ENCODE results near the gene LINC00632. TPM values are rescaled to one million over a fixed set of nuclear protein-coding genes. Genes with fewer than 3 reads are reported as not detected.

The LINC00632 gene
- polyA plus RNA-seq, 4 donors, result 3.5 to 10.3 (median 6.8) TPM

- DNase-seq (ENCODE audit: low read depth in 4 of 4, low spot score in 3 of 4), result peak in 1 of 4 donors; percentile 3
Measured at GRCh38 chrX:140764401-140764919, 54.9 kb downstream of the LINC00632 start.

- no peak for DNase-seq (ENCODE audit: low read depth in 4 of 4, low spot score in 3 of 4)
Measured at GRCh38 chrX:140765043-140765784, 55.7 kb downstream of the LINC00632 start.

GRCh38 chrX:140766024-140766611 is 56.6 kb downstream of the LINC00632 start:
- DNase-seq (ENCODE audit: low read depth in 4 of 4, low spot score in 3 of 4), result peak in 1 of 4 donors; percentile 43

GRCh38 chrX:140767646-140768045 is 58.1 kb downstream of the LINC00632 start:
- no peak for DNase-seq (ENCODE audit: low read depth in 4 of 4, low spot score in 3 of 4)

- no peak for DNase-seq (ENCODE audit: low read depth in 4 of 4, low spot score in 3 of 4)
Measured at GRCh38 chrX:140775211-140775610, 65.7 kb downstream of the LINC00632 start.

- no peak for DNase-seq (ENCODE audit: low read depth in 4 of 4, low spot score in 3 of 4)
Measured at GRCh38 chrX:140776320-140776719, 66.8 kb downstream of the LINC00632 start.

GRCh38 chrX:140794642-140795041 is 85.1 kb downstream of the LINC00632 start:
- DNase-seq (ENCODE audit: low read depth in 4 of 4, low spot score in 3 of 4), result no peak

GRCh38 chrX:140799216-140799615 is 89.7 kb downstream of the LINC00632 start:
- no peak for DNase-seq (ENCODE audit: low read depth in 4 of 4, low spot score in 3 of 4)

- no peak for DNase-seq (ENCODE audit: low read depth in 4 of 4, low spot score in 3 of 4)
Measured at GRCh38 chrX:140804292-140804691, 94.7 kb downstream of the LINC00632 start.

- DNase-seq (ENCODE audit: low read depth in 4 of 4, low spot score in 3 of 4), result no peak
Measured at GRCh38 chrX:140815868-140816267, 106.3 kb downstream of the LINC00632 start.

- peak in 1 of 4 donors; percentile 3 for DNase-seq (ENCODE audit: low read depth in 4 of 4, low spot score in 3 of 4)
Measured at GRCh38 chrX:140817943-140818342, 108.4 kb downstream of the LINC00632 start.

GRCh38 chrX:140821280-140821679 is 111.7 kb downstream of the LINC00632 start:
- no peak for DNase-seq (ENCODE audit: low read depth in 4 of 4, low spot score in 3 of 4)

GRCh38 chrX:140822184-140822583 is 112.6 kb downstream of the LINC00632 start:
- DNase-seq (ENCODE audit: low read depth in 4 of 4, low spot score in 3 of 4), result no peak

- no peak for DNase-seq (ENCODE audit: low read depth in 4 of 4, low spot score in 3 of 4)
Measured at GRCh38 chrX:140822861-140823260, 113.3 kb downstream of the LINC00632 start.

GRCh38 chrX:140836874-140837273 is 127.3 kb downstream of the LINC00632 start:
- no peak for DNase-seq (ENCODE audit: low read depth in 4 of 4, low spot score in 3 of 4)

Other genes with a start within 250 kb of the LINC00632 start
- under 1 TPM in 1 of 4 donors, not detected in 3; 0.10 TPM for gene SOX3, start 204.7 kb upstream of the LINC00632 start, polyA plus RNA-seq (ENCODE audit: insufficient read length in 4 of 4)